Lower leg skin (tissue), 3 donors: ENCODE results near the gene TMPRSS6.

Experiments used
- CTCF ChIP-seq, 3 donors: fragments of 450-650 bp; IDR thresholded peaks; one replicate each; pipeline ENCODE4 v1.5.1; 2016; ENCODE audit warnings: antibody characterized with exemption in 3 of 3, mild to moderate bottlenecking in 3 of 3, moderate library complexity in 2 of 3
- POLR2A ChIP-seq, 2 donors: fragments of 450-650 bp; IDR thresholded peaks; one replicate each; pipeline ENCODE4 v1.6.1; 2016 to 2017; ENCODE audit warnings: antibody characterized with exemption in 2 of 2, mild to moderate bottlenecking in 1 of 2, moderate library complexity in 1 of 2

GRCh38 chr22:37147186-37147990 lies 37.9 kb upstream of the TMPRSS6 start:
- TF ChIP-seq CTCF (IDR thresholded peaks at IDR 0.05) (no peak), POLR2A (IDR thresholded peaks at IDR 0.05) (no peak)
